Measurements from ENCODE around the gene SLC27A2.

GRCh38 chr15:50257924-50258323, 75.9 kb downstream of the SLC27A2 start:
- TF ChIP-seq GATA3 (IDR thresholded peaks at IDR 0.05; ENCODE audit: low read depth, low read length) = no peak
- TF ChIP-seq GATA2 (IDR thresholded peaks at IDR 0.05; ENCODE audit: low read depth, low read length) = no peak
